ENCODE measurements around the gene TEP1.

- TF ChIP-seq CTCF (IDR thresholded peaks at IDR 0.05; ENCODE audit: poor library complexity): no peak
- no peak for TF ChIP-seq EZH2phosphoT487 (IDR thresholded peaks at IDR 0.05; ENCODE audit: low read depth, severe bottlenecking, unreplicated experiment)
These were observed 29.0 kb downstream of the TEP1 start for GRCh38 chr14:20384321-20384720.
